ENCODE measurements around the gene OTUB1.

Gene OTUB1

GRCh38 chr11:63978551-63979239 lies 7.5 kb upstream of the OTUB1 start:
- DNase-seq, result no peak

DNA sequence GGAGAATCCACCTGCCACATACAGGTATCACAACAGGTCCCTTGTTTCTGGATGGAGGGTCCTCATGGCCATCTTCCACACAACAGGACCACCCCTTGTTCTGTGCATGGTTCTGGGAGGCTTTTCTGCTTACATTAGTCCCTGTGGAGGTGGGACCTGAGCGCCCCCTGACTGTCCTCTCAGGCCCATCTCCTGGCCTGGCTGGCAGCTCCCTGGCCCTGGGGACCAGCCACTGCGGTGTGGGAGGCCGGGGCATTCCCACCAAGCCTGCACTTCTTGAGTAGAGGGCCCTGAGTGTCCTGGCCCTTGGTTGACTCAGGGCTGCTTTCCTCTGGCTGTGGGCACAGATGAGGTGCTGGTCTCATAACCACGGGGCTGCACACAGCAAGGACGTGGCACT lies 6.8 kb upstream of the OTUB1 start:
- no peak for DNase-seq

DNA sequence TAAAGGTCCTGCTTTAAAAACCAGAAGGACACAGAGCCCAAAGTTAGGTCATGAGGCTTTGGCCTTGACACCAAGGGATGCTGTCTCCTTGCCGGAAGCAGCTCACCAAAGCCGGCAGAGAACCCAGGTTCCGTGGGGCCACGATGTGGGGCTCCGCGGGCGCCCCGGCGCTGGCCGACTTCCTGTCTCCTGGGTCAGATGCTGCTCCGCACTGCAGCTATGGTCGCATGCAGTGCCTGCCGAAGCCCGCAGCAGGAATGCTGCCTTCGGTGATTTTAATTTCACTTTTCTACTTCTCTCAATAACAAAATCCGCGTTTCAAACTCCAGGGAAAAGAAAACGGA lies 454 bp upstream of the OTUB1 start:
- DNase-seq, result no peak

DNA sequence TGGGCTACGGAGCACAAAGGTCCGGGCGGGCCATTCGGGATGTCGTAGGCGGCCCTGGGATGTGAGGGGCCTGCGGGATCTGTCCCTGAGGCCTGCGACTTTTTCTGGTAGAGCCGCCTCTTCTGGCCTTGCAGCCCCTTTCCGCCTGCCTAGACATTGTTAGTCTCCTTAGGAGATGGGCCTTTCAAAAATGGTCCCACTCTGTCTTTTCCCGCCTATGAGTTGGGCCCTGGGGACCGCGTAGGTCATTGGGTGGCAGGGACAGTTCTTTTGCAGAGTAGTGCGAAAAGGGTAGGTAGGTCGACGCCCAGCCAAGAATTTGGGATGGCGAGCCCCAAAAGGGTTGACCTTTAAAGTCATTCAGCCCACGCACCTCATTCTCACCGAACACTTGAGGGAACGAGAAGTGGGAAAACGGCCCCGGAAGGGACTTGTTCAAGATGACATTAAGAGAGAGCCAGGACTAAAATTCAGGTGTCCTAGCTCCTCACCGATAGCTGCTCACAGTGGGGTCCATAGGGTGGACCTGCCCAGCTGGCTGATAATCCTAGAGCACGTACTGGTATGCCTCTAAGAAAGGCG lies 785 bp downstream of the OTUB1 start:
- no peak for DNase-seq

GRCh38 chr11:63991558-63991957 lies 5.3 kb downstream of the OTUB1 start:
- no peak for DNase-seq

GRCh38 chr11:63993100-63993499 lies 6.9 kb downstream of the OTUB1 start:
- DNase-seq, result no peak

GRCh38 chr11:63993993-63994392 lies 7.8 kb downstream of the OTUB1 start:
- DNase-seq, result no peak

DNA sequence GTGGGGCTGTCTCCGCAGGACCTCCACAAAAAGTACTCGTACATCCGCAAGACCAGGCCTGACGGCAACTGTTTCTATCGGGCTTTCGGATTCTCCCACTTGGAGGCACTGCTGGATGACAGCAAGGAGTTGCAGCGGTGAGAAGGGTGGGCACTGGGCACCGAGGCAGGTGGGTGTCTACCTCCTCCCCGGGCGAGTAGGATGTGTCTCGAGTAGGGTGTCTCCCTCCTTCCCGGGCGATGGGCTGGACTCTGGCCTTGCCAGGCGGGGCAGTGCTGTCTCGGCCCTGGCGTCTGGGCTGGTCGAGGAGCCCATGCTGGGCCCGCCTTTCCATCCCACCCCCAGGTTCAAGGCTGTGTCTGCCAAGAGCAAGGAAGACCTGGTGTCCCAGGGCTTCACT lies 10.3 kb downstream of the OTUB1 start:
- DNase-seq, result no peak

DNA sequence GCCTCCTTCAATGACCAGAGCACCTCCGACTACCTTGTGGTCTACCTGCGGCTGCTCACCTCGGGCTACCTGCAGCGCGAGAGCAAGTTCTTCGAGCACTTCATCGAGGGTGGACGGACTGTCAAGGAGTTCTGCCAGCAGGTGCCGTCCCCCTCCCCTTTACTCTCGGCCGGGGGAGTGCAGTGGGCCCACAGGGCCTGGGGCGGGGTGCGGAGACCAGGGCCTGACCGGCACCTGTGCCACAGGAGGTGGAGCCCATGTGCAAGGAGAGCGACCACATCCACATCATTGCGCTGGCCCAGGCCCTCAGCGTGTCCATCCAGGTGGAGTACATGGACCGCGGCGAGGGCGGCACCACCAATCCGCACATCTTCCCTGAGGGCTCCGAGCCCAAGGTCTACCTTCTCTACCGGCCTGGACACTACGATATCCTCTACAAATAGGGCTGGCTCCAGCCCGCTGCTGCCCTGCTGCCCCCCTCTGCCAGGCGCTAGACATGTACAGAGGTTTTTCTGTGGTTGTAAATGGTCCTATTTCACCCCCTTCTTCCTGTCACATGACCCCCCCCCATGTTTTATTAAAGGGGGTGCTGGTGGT lies 11.0 kb downstream of the OTUB1 start:
- DNase-seq, result no peak

- DNase-seq, result no peak
Measured at GRCh38 chr11:63997801-63998337, 11.6 kb downstream of the OTUB1 start.

- no peak for DNase-seq
Measured at GRCh38 chr11:63998558-63999348, 12.5 kb downstream of the OTUB1 start.

DNA sequence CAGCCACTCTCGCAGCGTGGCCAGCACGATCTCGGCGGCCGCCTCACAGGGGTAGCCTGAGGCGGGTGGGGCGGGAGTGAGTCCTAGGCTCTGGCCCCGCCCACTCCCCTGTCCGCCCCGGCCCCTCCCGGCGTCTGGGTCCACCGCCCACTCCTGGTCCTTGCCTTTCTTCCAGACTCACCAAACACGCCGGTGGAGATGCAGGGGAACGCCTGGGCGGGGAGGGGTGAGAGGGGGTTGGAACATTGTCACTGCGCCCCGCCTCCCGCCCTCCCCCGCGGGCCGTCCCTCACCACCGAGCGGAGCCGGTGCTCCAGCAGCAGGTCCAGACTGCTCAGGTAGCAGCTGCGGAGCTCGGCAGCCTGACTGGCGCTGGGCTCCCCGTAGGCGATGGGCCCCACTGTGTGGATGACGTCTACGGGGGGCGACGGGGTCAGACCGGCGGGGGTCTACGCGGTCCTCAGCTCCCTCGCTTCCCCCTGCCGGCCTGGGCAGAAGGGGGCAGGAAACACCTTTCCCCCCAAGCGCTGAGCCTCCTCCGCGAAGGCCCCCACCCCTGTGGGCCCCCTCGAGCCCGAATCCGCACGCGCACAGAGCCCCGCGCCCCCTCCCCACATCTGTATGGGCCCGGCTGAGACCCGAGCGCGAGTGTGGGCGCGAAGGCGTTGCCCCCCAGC lies 13.2 kb downstream of the OTUB1 start:
- no peak for DNase-seq

DNA sequence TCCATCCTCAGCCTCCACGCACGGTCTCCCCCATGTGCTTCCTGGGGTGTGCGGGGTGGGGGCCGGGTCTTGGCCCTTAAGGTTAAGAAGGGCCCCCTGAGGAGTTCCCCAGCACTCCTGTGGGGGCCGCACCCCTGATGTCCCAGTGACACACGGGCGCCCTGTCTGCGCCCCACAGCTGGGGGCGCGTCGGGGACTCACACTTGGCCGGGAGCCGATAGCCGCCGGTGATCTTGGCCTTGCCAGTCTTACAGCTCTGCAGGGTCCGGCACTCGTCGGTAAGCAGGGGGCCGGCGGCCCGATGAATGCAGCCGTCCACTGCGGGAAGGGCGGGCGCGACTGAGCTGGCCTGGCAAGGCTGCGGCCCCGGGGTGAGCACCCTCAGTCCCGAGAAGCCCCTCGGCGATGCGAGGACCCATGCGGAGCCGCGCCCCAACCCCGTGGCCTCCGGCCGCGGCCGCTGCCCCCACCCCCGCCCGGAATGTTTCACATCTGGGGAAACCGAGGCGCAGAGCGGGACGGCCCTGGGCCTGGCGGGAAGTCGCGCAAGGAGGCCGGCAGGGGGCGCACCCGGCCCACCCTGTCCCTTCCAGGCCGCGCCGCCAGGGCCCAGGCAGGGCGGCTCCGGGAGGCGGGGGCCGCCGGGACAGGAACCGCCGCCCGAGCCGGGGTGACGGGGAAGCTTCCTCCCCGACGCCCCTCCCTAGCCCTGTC lies 13.9 kb downstream of the OTUB1 start:
- DNase-seq, result no peak

DNA sequence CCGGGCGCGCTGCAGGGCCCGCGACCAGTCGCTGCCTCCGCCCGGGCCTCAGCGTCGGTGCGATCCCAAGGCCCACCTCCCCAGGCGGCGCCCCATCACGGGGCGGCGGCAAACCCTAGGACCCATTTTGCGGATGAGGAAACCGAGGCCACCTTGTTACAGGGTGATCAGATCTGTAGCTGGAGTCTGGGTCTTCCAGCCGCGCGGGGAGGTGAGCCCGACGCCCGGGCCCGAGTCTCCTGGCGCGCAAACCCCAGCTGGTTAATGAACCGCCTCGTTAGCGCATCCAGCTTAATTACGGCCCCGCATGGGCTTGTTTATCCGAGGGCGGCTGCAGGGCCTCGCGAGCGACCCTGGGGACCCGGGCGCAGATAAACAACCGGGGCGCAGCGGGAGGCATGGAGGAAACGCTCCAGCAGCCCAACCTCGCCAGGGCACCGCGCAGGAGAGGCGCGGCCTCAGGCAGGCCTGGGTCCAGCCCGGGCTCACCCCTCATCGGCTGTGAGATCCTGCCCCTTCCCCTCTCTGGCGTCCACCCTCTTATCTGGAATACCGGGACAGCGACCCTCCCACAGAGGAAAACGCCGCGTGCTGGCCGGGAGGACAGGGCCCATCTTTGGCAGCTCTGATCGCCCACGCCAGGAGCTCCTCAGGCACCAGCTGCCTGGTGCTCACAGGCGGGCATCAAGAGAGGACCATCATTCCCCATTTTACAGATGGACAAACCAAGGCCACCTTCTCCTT lies 14.7 kb downstream of the OTUB1 start:
- DNase-seq, result no peak

DNA sequence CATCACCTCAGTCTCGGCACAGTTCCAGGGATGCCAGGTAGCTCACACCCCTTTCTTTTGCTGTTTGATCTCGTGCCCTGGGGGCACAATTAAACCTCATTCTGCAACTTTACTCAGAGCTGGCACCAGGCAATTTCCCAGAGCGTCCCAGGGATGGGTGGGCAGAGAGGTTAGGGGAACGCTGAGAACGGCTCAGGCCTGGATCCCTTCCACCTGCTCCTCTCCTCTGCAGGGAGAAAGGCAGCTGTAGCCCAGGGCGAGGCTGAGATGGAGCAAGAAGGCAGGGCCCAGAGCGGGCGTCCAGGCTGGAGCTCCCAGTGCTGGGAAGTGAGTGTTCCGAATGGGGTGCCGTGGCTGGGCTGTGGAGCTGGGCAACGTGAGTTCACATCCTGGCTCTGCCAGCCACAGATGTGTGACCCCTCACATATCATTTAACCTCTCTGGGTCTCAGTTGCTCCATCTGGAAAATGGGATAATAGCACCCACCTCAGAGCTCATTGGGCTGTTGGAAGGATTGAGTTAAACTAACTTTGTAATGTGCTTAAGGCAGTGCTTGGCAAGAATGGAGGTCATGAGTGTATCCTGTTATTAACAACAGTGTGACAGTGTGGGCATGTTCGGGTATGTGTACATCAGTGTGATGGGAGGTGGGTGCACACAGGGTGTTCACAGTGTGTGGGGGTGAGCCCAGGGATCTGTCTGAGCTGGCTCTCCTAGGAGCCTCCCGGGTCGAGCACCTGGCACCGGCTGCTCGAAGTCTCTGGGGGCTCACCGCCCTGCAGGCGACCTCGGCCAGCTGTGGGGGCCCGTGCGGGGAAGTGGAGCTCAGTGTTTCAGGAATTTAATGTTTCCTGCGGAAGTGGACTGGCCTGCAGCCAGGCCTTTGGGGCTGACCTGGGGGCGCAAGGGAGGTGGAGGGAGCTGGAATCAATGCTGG lies 15.5 kb downstream of the OTUB1 start:
- peak in 1 of 2 experiments; percentile 25 for DNase-seq

DNA sequence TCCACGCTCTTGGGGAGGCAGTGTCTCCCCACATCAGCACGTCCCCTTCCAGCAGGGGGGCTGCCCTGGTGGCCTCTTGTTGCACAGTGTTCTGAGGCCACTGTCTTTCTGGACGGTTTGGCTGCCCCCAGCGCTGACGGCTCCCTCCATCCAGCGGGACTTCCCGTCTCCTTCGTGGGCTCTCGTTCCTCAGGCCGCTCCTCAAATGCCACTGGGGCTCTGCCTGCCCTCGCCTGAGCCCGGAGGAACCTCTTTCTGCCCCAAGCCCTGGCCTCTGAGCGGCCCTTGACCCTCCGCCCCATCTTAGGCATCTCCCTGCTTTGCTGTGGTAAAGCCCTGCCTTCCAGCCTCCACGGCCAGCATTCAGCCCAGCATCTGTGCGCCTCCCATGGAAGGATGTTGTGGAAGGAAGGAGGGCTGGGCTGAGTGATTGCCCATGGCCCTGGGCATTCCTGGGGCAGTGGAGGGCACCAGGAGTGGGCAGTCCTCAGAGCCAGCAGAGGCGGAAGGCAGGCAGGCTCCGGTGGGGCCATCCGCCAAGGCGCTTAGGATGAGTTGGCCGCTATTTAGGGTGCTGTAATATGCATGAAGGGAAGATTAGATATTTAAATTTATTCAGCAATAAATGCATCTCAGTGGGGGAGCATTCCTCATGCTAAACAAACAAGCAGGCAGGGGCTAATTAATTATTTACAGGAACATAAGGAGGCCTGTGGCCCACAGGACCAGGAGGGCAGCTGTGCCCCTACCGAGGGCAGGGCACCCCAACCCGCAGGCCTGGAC lies 17.8 kb downstream of the OTUB1 start:
- DNase-seq, result no peak

DNA sequence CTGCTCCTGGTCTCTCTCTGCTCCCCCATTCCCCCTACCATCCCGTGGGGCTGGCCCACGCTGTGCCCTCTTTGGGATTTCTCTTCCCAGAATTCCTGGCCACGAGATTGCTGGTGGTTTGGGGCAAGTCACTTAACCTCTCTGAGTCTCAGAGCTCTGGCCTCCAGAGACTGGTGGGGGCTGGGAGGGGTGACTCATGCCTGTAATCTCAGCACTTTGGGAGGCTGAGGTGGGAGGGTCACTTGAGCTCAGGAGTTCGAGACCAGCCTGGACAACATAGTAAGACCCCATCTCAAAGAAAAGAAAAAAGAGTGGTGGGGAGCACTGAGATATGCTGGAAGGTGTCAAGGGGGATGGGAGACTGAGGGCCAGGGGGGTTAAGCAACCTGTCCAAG lies 18.3 kb downstream of the OTUB1 start:
- no peak for DNase-seq

DNA sequence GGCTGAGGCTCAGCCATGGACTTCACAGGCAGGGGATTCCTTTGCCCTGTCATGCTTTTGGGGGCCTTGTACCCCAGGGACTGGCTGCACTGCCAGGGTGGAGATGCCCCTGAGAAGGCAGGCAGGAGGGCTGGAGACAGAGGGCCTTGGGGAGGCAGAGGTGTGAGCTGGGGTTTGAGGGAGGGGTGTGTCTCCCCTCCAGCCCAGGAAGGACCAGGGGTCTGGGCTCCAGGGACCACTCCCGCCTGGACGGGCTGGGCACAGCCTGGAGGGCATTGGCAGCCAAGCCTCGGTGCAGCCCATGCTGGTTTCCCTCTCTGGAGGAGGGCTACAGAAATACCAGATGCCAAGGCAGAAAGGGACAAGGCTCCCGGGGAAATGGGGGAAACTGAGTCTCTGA lies 19.5 kb downstream of the OTUB1 start:
- DNase-seq, result no peak

DNA sequence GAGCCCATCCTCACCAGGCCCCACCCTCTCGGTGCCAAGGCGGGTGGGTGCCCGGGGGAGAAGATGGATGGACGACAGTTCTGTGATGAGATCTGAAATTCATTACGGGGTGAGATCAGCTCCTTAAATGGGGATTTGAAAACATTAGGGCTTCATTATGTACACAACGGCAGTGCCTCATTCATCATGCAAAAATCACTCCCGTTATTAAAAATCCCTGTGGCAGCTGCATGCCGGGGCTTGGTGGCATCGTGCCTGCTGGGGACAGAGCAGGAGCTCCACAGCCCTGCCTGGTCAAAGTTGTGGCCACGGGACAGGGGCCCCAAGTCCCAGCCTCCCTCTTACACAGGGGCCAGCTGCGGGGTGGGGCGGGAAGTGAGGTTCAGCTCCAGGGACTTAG lies 20.2 kb downstream of the OTUB1 start:
- no peak for DNase-seq

DNA sequence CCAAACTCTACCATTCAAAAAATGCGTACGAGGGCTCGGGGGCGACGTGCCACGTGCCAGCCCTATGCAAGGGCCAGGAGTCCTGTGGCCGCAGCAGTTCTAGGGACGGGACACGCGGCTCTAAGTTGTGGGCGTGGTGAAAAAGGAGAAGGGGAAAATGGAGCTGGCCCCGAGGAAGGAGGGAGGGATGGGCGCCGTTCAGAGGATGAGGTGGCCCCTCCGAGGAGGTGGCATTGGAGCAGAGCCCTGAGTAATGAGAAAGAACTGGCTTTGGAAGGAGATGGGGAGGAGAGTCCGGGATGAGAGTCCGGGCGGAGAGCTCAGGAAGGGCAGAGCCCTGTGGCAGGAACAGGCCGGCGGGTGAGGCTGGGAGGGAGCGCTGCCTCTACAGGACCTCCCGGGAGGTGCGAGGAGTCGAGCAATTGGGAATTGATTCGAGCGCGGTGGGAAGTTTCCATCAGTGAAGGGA lies 21.0 kb downstream of the OTUB1 start:
- no peak for DNase-seq

Measured in SW 1271 (cell line).